ENCODE data around the gene AATF. TPM values are rescaled to one million over a fixed set of nuclear protein-coding genes. Genes with fewer than 3 reads are reported as not detected.
A peak's percentile ranks its signal among the peaks of the same experiment; 100 is the strongest.

Gene AATF
- total RNA-seq, 2 experiments from 2014 or later, result 40.3 to 40.8 TPM

- Mint-ChIP-seq H3K36me3 (ENCODE audit: low read depth) (peaks cover 23% of the 10 kb centered on the region), H3K4me1 (ENCODE audit: low read depth) (peaks cover 42% of the 10 kb centered on the region), H3K4me3 (no peak overlapping the region), H3K27ac (peak overlapping the region; percentile 89), H3K27me3 (no peaks in the 10 kb centered on the region), H3K9me3 (no peaks in the 10 kb centered on the region)
- peaks cover 33% of the 10 kb centered on the region for H3K4me1 ChIP-seq (ENCODE audit: insufficient read depth, low read length)
- intact Hi-C loops (cut with DNase I, micrococcal nuclease), result no loop called here
- H3K36me3 ChIP-seq (ENCODE audit: insufficient read depth, low read length), result peaks cover 13% of the 10 kb centered on the region
- CTCF ChIA-PET, result interaction anchor here (2.5 kb wide), 1 partner anchor 41 kb away, joined by 9 read pairs; no protein-coding TSS in a partner anchor
- TF ChIP-seq, protein P1, sequence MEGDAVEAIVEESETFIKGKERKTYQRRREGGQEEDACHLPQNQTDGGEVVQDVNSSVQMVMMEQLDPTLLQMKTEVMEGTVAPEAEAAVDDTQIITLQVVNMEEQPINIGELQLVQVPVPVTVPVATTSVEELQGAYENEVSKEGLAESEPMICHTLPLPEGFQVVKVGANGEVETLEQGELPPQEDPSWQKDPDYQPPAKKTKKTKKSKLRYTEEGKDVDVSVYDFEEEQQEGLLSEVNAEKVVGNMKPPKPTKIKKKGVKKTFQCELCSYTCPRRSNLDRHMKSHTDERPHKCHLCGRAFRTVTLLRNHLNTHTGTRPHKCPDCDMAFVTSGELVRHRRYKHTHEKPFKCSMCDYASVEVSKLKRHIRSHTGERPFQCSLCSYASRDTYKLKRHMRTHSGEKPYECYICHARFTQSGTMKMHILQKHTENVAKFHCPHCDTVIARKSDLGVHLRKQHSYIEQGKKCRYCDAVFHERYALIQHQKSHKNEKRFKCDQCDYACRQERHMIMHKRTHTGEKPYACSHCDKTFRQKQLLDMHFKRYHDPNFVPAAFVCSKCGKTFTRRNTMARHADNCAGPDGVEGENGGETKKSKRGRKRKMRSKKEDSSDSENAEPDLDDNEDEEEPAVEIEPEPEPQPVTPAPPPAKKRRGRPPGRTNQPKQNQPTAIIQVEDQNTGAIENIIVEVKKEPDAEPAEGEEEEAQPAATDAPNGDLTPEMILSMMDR (IDR thresholded peaks at IDR 0.05), result no peak
- H3K27ac ChIP-seq (ENCODE audit: low read depth in 1 of 2, low read length in 2 of 2), result no peak overlapping the region
- no peak overlapping the region for H3K4me3 ChIP-seq (ENCODE audit: low read length)
- DNase-seq (peak in 4 of 14 experiments; percentile 4 to 71 (median 62)), ATAC-seq (ENCODE audit: poor library complexity) (no peak)
- no peaks in the 10 kb centered on the region for H3K9me3 ChIP-seq (ENCODE audit: control insufficient read depth in 1 of 2, insufficient read depth in 1 of 2, low read length in 2 of 2)
- H3K27me3 ChIP-seq (ENCODE audit: control insufficient read depth in 1 of 2, insufficient read depth in 2 of 2, low read length in 2 of 2), result no peaks in the 10 kb centered on the region
- POLR2A ChIA-PET, result no interaction called here
Measured at GRCh38 chr17:37088459-37088858, 139.7 kb downstream of the AATF start.

DNA sequence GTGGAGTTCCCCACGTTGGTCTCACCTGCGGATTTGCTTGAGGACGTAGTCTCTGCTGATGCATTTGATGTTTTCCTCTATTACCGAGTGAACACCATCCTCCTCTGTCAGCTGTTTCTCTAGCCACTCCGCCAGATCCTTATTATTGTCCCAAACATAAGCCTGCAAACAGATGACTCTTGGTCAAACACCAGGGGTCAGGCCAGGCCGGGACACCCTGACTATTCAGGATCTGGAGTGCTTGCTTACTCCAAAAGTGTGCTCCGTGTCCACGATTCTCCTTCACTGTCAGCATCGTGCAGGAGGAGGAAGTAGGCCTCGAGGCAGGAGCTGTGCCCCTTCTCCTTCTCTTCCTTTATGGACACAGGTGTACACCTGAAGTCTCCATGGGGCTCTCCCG lies 140.2 kb downstream of the AATF start:
- peak overlapping the region; percentile 89 for H3K27ac Mint-ChIP-seq
- peaks cover 43% of the 10 kb centered on the region for H3K4me1 Mint-ChIP-seq (ENCODE audit: low read depth)
- intact Hi-C loops (cut with DNase I, micrococcal nuclease), result no loop called here
- Histone ChIP-seq H3K36me3 (ENCODE audit: insufficient read depth, low read length) (peaks cover 13% of the 10 kb centered on the region), H3K9me3 (ENCODE audit: control insufficient read depth in 1 of 2, insufficient read depth in 1 of 2, low read length in 2 of 2) (no peaks in the 10 kb centered on the region), H3K27me3 (ENCODE audit: control insufficient read depth in 1 of 2, insufficient read depth in 2 of 2, low read length in 2 of 2) (no peaks in the 10 kb centered on the region), H3K4me1 (ENCODE audit: insufficient read depth, low read length) (peaks cover 33% of the 10 kb centered on the region), H3K4me3 (ENCODE audit: low read length) (no peak overlapping the region), H3K27ac (ENCODE audit: low read depth in 1 of 2, low read length in 2 of 2) (peak overlapping the region; percentile 56 to 91)
- H3K4me3 Mint-ChIP-seq, result no peak overlapping the region
- DNase-seq, result no peak
- CTCF ChIA-PET, result interaction anchor here (2.5 kb wide), 1 partner anchor 41 kb away, joined by 9 read pairs; no protein-coding TSS in a partner anchor
- POLR2A ChIA-PET, result no interaction called here
- no peak for ATAC-seq (ENCODE audit: poor library complexity)
- no peaks in the 10 kb centered on the region for H3K9me3 Mint-ChIP-seq
- H3K27me3 Mint-ChIP-seq, result no peaks in the 10 kb centered on the region
- TF ChIP-seq, protein P1 (IDR thresholded peaks at IDR 0.05), result no peak
- peaks cover 24% of the 10 kb centered on the region for H3K36me3 Mint-ChIP-seq (ENCODE audit: low read depth)

DNA sequence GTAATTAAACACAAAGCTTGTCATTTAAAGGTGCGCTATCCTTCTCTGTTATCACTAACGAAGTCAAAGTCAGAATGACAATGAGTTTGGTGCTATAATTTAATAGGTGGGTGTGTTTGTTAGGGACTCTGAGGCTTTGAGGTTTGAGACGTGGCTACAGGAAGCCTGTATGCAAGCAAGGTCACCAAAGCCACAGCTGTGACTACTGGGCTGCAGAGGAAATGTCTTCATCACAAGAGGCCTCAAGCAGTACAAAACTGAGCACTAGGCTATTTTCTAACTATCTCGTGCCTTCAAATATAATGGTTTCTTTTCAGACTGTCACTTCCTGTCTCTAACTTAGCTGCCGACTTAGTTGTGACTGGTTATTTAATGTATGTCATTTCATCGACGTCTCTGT lies 141.2 kb downstream of the AATF start:
- Histone ChIP-seq H3K9me3 (ENCODE audit: control insufficient read depth in 1 of 2, insufficient read depth in 1 of 2, low read length in 2 of 2) (no peaks in the 10 kb centered on the region), H3K4me3 (ENCODE audit: low read length) (no peak overlapping the region), H3K36me3 (ENCODE audit: insufficient read depth, low read length) (peaks cover 14% of the 10 kb centered on the region), H3K27ac (ENCODE audit: low read depth in 1 of 2, low read length in 2 of 2) (peak overlapping the region; percentile 56 to 91), H3K27me3 (ENCODE audit: control insufficient read depth in 1 of 2, insufficient read depth in 2 of 2, low read length in 2 of 2) (no peaks in the 10 kb centered on the region), H3K4me1 (ENCODE audit: insufficient read depth, low read length) (peaks cover 33% of the 10 kb centered on the region)
- ChIA-PET POLR2A (interaction anchor here (0.6 to 1.5 kb wide), 2 partner anchors 19 to 489 kb away, joined by 3 to 7 read pairs; partner anchors contain the start of gene MRM1), CTCF (interaction anchor here (2.5 kb wide), 1 partner anchor 42 kb away, joined by 9 read pairs; no protein-coding TSS in a partner anchor)
- Mint-ChIP-seq H3K27ac (peak overlapping the region; percentile 89), H3K4me3 (peak overlapping the region; percentile 54), H3K4me1 (ENCODE audit: low read depth) (peaks cover 53% of the 10 kb centered on the region), H3K36me3 (ENCODE audit: low read depth) (peaks cover 30% of the 10 kb centered on the region), H3K9me3 (no peaks in the 10 kb centered on the region), H3K27me3 (no peaks in the 10 kb centered on the region)
- TF ChIP-seq, protein P1 (IDR thresholded peaks at IDR 0.05), result no peak
- intact Hi-C loops (cut with DNase I, micrococcal nuclease), result loop anchor here in 1 of 2 experiments (2.0 kb wide), 1 partner anchor 57 kb away; no protein-coding TSS in a partner anchor
- ATAC-seq (ENCODE audit: poor library complexity) (peak; percentile 89), DNase-seq (peak in 13 of 14 experiments; percentile 7 to 87 (median 45))
